Measurements from ENCODE around the gene ARIH2.

DNA sequence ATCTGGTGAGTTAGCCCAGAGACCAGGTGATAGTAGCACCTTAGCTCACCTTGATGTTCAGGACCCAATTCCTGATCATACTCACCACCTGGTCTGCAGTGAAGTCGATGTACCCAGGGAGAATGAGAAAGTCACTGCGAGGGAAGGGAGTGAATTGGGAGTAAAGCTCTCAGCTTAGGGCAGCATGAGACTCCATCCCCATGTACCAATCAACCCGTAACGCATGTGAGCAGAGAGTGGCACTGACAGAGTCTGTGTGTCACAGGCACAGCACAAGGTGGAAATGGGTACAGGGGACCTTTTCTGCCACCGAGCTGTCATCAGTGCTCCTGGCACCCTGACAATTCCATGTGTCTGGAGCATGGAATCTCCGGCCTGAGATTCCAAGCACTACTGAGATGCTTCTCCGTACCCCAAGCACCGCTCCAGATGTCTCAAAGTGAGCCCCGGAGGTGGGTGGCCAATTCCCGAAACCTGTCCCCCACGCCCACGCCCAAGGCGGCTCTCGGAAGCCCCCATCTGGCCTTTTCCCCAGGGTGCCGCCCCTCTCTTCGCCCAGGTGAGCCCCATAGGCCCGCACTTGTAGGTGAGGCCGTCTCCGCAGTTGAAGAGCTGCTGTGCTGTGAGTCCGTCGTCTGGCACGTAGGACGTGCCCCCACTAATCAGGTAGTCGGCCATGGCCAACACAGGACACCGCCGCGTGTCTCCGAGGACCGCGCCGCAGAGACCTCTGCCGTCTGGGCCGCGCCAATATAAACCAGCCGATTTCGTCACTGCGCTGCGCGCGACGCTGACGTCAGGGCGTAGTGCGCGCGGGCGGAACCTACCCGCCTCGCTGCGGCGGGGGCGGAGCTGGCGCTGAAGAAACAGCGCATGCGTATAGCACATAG lies 110.3 kb downstream of the ARIH2 start, which contains the start of gene IMPDH2:
- TF ChIP-seq, protein P1, sequence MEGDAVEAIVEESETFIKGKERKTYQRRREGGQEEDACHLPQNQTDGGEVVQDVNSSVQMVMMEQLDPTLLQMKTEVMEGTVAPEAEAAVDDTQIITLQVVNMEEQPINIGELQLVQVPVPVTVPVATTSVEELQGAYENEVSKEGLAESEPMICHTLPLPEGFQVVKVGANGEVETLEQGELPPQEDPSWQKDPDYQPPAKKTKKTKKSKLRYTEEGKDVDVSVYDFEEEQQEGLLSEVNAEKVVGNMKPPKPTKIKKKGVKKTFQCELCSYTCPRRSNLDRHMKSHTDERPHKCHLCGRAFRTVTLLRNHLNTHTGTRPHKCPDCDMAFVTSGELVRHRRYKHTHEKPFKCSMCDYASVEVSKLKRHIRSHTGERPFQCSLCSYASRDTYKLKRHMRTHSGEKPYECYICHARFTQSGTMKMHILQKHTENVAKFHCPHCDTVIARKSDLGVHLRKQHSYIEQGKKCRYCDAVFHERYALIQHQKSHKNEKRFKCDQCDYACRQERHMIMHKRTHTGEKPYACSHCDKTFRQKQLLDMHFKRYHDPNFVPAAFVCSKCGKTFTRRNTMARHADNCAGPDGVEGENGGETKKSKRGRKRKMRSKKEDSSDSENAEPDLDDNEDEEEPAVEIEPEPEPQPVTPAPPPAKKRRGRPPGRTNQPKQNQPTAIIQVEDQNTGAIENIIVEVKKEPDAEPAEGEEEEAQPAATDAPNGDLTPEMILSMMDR (IDR thresholded peaks at IDR 0.05): peak in 2 of 4 experiments; percentile 39 to 41
- TF ChIP-seq POLR2AphosphoS5 (IDR thresholded peaks at IDR 0.05): peak; percentile 99
- peak; percentile 92 for TF ChIP-seq POLR2A (IDR thresholded peaks at IDR 0.05)
